BLaER1 (cell line): ENCODE results near the gene FEZF2.

Experiments used
- H3K27ac ChIP-seq: shearing (Covaris generic); formaldehyde crosslinking; 2 replicates; pipeline ENCODE4 v1.8.1; 2022
- H3K27me3 ChIP-seq: shearing (Covaris generic); formaldehyde crosslinking; 2 replicates; pipeline ENCODE4 v1.8.1; 2022
- H3K36me3 ChIP-seq: shearing (Covaris generic); formaldehyde crosslinking; 2 replicates; pipeline ENCODE4 v1.8.1; 2022
- H3K4me1 ChIP-seq: shearing (Covaris generic); formaldehyde crosslinking; 2 replicates; pipeline ENCODE4 v1.8.1; 2022
- H3K4me2 ChIP-seq: shearing (Covaris generic); formaldehyde crosslinking; 2 replicates; pipeline ENCODE4 v1.8.1; 2022
- H3K4me3 ChIP-seq: shearing (Covaris generic); formaldehyde crosslinking; 2 replicates; pipeline ENCODE4 v1.8.1; 2022
- H3K9ac ChIP-seq: shearing (Covaris generic); formaldehyde crosslinking; 2 replicates; pipeline ENCODE4 v1.8.1; 2022
- H3K9me3 ChIP-seq: shearing (Covaris generic); formaldehyde crosslinking; 2 replicates; pipeline ENCODE4 v1.8.1; 2022
- H4K20me1 ChIP-seq: shearing (Covaris generic); formaldehyde crosslinking; 2 replicates; pipeline ENCODE4 v1.8.1; 2022
- Cebpa-rat ChIP-seq: shearing (Covaris generic); IDR thresholded peaks from 2 replicates; pipeline ENCODE4 v1.8.1; 2022

The FEZF2 gene

GRCh38 chr3:62373714-62374333 lies 474 bp upstream of the FEZF2 start:
- TF ChIP-seq Cebpa-rat, result no peak
- no peaks in the 10 kb centered on the region for H3K4me1 ChIP-seq
- no peak overlapping the region for H3K9ac ChIP-seq
- H4K20me1 ChIP-seq, result no peaks in the 10 kb centered on the region
- no peak overlapping the region for H3K27ac ChIP-seq
- H3K27me3 ChIP-seq, result no peaks in the 10 kb centered on the region
- peaks cover 74% of the 10 kb centered on the region for H3K9me3 ChIP-seq
- no peak overlapping the region for H3K4me3 ChIP-seq
- H3K4me2 ChIP-seq, result no peak overlapping the region
- H3K36me3 ChIP-seq, result no peaks in the 10 kb centered on the region

GRCh38 chr3:62372621-62373041 lies 719 bp downstream of the FEZF2 start:
- TF ChIP-seq Cebpa-rat, result no peak
- Histone ChIP-seq H3K4me2 (no peak overlapping the region), H3K4me1 (no peaks in the 10 kb centered on the region), H3K9me3 (peaks cover 84% of the 10 kb centered on the region), H3K36me3 (no peaks in the 10 kb centered on the region), H4K20me1 (no peaks in the 10 kb centered on the region), H3K27me3 (peaks cover 9% of the 10 kb centered on the region; the same call in 1 of the 2 replicates), H3K27ac (no peak overlapping the region), H3K4me3 (no peak overlapping the region), H3K9ac (no peak overlapping the region)

GRCh38 chr3:62371720-62372591 lies 1.4 kb downstream of the FEZF2 start:
- TF ChIP-seq Cebpa-rat, result no peak
- Histone ChIP-seq H4K20me1 (no peaks in the 10 kb centered on the region), H3K36me3 (no peaks in the 10 kb centered on the region), H3K27me3 (peaks cover 16% of the 10 kb centered on the region), H3K9me3 (peaks cover 79% of the 10 kb centered on the region), H3K27ac (no peak overlapping the region), H3K4me2 (no peak overlapping the region), H3K4me1 (no peaks in the 10 kb centered on the region), H3K4me3 (no peak overlapping the region), H3K9ac (no peak overlapping the region)

GRCh38 chr3:62370858-62371719 lies 2.3 kb downstream of the FEZF2 start:
- Histone ChIP-seq H3K4me1 (no peaks in the 10 kb centered on the region), H3K27me3 (peaks cover 18% of the 10 kb centered on the region), H3K4me2 (no peak overlapping the region)

GRCh38 chr3:62370112-62370857 lies 3.1 kb downstream of the FEZF2 start:
- H3K4me1 ChIP-seq, result no peaks in the 10 kb centered on the region
- H3K27me3 ChIP-seq, result peaks cover 18% of the 10 kb centered on the region
- no peak overlapping the region for H3K27ac ChIP-seq
- H4K20me1 ChIP-seq, result no peaks in the 10 kb centered on the region
- no peak for TF ChIP-seq Cebpa-rat
- no peak overlapping the region for H3K4me3 ChIP-seq
- H3K9ac ChIP-seq, result no peak overlapping the region
- no peak overlapping the region for H3K4me2 ChIP-seq
- peaks cover 74% of the 10 kb centered on the region for H3K9me3 ChIP-seq
- H3K36me3 ChIP-seq, result no peaks in the 10 kb centered on the region

More at GRCh38 chr3:62370858-62371719, 2.3 kb downstream of the FEZF2 start:
- H3K9ac ChIP-seq, result no peak overlapping the region
- no peak overlapping the region for H3K27ac ChIP-seq
- peaks cover 74% of the 10 kb centered on the region for H3K9me3 ChIP-seq
- no peak for TF ChIP-seq Cebpa-rat
- no peaks in the 10 kb centered on the region for H3K36me3 ChIP-seq
- no peak overlapping the region for H3K4me3 ChIP-seq
- H4K20me1 ChIP-seq, result no peaks in the 10 kb centered on the region

GRCh38 chr3:62369476-62369743 lies 3.9 kb downstream of the FEZF2 start:
- Histone ChIP-seq H4K20me1 (no peaks in the 10 kb centered on the region), H3K9me3 (peaks cover 66% of the 10 kb centered on the region), H3K4me3 (no peak overlapping the region), H3K27me3 (peaks cover 18% of the 10 kb centered on the region), H3K4me1 (no peaks in the 10 kb centered on the region), H3K36me3 (no peaks in the 10 kb centered on the region), H3K27ac (no peak overlapping the region), H3K9ac (no peak overlapping the region), H3K4me2 (no peak overlapping the region)
- no peak for TF ChIP-seq Cebpa-rat

GRCh38 chr3:62368705-62369475 lies 4.5 kb downstream of the FEZF2 start:
- no peaks in the 10 kb centered on the region for H4K20me1 ChIP-seq
- H3K36me3 ChIP-seq, result no peaks in the 10 kb centered on the region
- H3K9me3 ChIP-seq, result peaks cover 61% of the 10 kb centered on the region
- no peak overlapping the region for H3K4me2 ChIP-seq
- H3K27ac ChIP-seq, result no peak overlapping the region
- no peak for TF ChIP-seq Cebpa-rat
- H3K4me1 ChIP-seq, result no peaks in the 10 kb centered on the region
- H3K27me3 ChIP-seq, result peaks cover 18% of the 10 kb centered on the region
- H3K9ac ChIP-seq, result no peak overlapping the region
- no peak overlapping the region for H3K4me3 ChIP-seq

- Histone ChIP-seq H3K4me2 (no peak overlapping the region), H3K4me3 (no peak overlapping the region), H3K9ac (no peak overlapping the region), H3K27ac (no peak overlapping the region), H3K36me3 (no peaks in the 10 kb centered on the region), H3K4me1 (no peaks in the 10 kb centered on the region), H3K9me3 (peaks cover 55% of the 10 kb centered on the region), H4K20me1 (no peaks in the 10 kb centered on the region), H3K27me3 (peaks cover 18% of the 10 kb centered on the region)
- TF ChIP-seq Cebpa-rat, result no peak
Observed at GRCh38 chr3:62368290-62368704, 5.1 kb downstream of the FEZF2 start.

- Histone ChIP-seq H4K20me1 (no peaks in the 10 kb centered on the region), H3K4me3 (no peak overlapping the region), H3K9ac (no peak overlapping the region), H3K27ac (no peak overlapping the region), H3K27me3 (peaks cover 18% of the 10 kb centered on the region), H3K4me2 (no peak overlapping the region), H3K4me1 (no peaks in the 10 kb centered on the region), H3K36me3 (no peaks in the 10 kb centered on the region), H3K9me3 (peaks cover 50% of the 10 kb centered on the region)
- no peak for TF ChIP-seq Cebpa-rat
Observed at GRCh38 chr3:62367763-62368195, 5.6 kb downstream of the FEZF2 start.
